HCT116 (cell line): ENCODE results near the gene TMEM53.

Experiments
- CTCF ChIP-seq, 3 experiments: fragments of 200-600 bp in 1 of 3; sonication (generic) in 1 of 3; IDR thresholded peaks in 2 of 3; conservative IDR thresholded peaks in 1 of 3; 2 replicates each; pipeline ENCODE4 v1.5.1; 2012 to 2017; ENCODE audit warnings: low read depth in 2 of 3, low read length in 2 of 3, antibody characterized with exemption in 1 of 3, borderline replicate concordance in 1 of 3, control low read depth in 1 of 3, mild to moderate bottlenecking in 1 of 3, mixed read lengths in 1 of 3, mixed run types in 1 of 3, moderate library complexity in 1 of 3; ENCODE audit not compliant: insufficient read depth in 1 of 3
- FOSL1 ChIP-seq: IDR thresholded peaks from 2 replicates; pipeline ENCODE4 v1.6.1; 2012; ENCODE audit warnings: low read depth
- POLR2A ChIP-seq: IDR thresholded peaks from 2 replicates; pipeline ENCODE4 v1.7.0; 2011; ENCODE audit warnings: borderline replicate concordance; ENCODE audit not compliant: insufficient read depth, insufficient read length; ENCODE audit errors: extremely low read depth
- POLR2AphosphoS5 ChIP-seq: IDR thresholded peaks from 2 replicates; pipeline ENCODE4 v1.6.1; 2011; ENCODE audit warnings: mild to moderate bottlenecking, low read depth, low read length, moderate library complexity
- SRF ChIP-seq: IDR thresholded peaks from 2 replicates; pipeline ENCODE4 v1.6.1; 2012; ENCODE audit warnings: low read depth
- TF ChIP-seq, protein P1 (sequence below): IDR thresholded peaks from 2 replicates; pipeline ENCODE4 v1.6.1; 2012; ENCODE audit warnings: low read depth

- TF ChIP-seq, protein P1, sequence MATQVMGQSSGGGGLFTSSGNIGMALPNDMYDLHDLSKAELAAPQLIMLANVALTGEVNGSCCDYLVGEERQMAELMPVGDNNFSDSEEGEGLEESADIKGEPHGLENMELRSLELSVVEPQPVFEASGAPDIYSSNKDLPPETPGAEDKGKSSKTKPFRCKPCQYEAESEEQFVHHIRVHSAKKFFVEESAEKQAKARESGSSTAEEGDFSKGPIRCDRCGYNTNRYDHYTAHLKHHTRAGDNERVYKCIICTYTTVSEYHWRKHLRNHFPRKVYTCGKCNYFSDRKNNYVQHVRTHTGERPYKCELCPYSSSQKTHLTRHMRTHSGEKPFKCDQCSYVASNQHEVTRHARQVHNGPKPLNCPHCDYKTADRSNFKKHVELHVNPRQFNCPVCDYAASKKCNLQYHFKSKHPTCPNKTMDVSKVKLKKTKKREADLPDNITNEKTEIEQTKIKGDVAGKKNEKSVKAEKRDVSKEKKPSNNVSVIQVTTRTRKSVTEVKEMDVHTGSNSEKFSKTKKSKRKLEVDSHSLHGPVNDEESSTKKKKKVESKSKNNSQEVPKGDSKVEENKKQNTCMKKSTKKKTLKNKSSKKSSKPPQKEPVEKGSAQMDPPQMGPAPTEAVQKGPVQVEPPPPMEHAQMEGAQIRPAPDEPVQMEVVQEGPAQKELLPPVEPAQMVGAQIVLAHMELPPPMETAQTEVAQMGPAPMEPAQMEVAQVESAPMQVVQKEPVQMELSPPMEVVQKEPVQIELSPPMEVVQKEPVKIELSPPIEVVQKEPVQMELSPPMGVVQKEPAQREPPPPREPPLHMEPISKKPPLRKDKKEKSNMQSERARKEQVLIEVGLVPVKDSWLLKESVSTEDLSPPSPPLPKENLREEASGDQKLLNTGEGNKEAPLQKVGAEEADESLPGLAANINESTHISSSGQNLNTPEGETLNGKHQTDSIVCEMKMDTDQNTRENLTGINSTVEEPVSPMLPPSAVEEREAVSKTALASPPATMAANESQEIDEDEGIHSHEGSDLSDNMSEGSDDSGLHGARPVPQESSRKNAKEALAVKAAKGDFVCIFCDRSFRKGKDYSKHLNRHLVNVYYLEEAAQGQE, result no peak
- no peak for TF ChIP-seq CTCF (IDR thresholded peaks at IDR 0.05 in 2 of 3, conservative IDR thresholded peaks at IDR 0.05 in 1 of 3; ENCODE audit: borderline replicate concordance in 1 of 3, insufficient read depth in 1 of 3, low read depth in 2 of 3, low read length in 2 of 3)
- no peak for TF ChIP-seq POLR2AphosphoS5
- no peak for TF ChIP-seq POLR2A
- no peak for TF ChIP-seq SRF
- no peak for TF ChIP-seq FOSL1
These were observed 21.4 kb upstream of the TMEM53 start for GRCh38 chr1:44695671-44696070.
